HT-29 (cell line): Measurements from ENCODE around the gene TMBIM4. TPM values are rescaled to one million over a fixed set of nuclear protein-coding genes. Genes with fewer than 3 reads are reported as not detected.

Experiments
- DNase-seq: peaks from one replicate; pipeline ENCODE4 v3.0.0-alpha.2; 2015; ENCODE audit warnings: low spot score
- total RNA-seq: library from RNA; depleted of rRNA; stranded (reverse); fragments of >200 nt; shearing (Covaris generic); gene quantifications from 2 replicates; pipeline ENCODE4 v1.2.3, GENCODE V29; 2014; rRNA removed

Gene TMBIM4
- total RNA-seq, 1 experiment from 2014 or later = 30.7 TPM

DNA sequence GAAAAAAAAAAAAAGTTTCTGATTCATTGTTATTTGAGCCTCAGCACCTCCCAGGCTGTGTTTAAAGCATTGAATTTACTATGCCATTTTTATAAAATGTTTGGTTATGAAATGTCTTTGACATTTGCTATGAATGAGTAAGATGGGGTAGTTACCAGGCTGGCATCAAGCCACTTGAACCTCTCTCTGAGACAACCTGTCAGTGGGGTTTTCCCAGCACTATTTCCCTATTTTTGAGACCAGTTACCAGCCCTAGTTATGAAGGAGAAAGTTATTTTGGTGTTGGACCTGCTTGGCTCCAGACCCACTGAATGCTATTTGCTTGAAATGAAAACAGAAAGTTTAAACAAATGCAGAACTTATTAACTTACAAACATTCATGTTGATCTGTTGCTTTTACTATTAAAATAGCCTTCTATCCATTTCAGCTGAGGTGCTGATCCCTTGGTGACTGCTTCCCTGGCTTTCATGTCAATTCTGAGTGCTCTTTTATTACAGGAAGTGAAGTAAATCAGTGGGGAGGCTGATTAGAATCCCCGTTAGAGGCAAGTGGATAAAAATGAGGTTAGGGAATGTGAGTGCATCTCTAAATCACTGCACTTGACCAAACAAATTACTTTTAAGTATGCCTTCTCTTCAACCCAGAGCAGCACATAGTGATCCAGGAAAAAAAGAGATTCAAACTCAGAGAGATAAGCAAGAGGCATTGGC lies 77.1 kb downstream of the TMBIM4 start:
- DNase-seq = no peak

DNA sequence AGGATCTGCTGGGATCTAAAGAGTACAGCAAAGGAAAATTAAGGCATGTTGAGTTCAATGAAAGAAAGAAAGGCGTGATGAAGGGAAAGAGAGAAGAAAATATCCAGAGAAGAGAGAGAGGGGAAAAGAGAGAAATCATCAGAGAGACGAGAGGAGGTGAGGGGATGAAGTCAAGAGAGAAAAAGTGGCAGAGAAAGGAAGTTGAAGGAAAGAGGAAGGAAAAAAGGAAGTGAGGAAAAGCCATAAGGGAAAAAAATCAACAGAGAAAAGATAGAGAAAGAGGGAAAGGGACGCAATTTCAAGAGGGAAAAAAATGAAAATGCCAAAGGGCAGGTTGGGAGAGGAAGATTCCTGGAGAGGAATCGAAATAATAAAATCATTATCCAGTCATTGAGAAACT lies 79.6 kb downstream of the TMBIM4 start:
- no peak for DNase-seq

DNA sequence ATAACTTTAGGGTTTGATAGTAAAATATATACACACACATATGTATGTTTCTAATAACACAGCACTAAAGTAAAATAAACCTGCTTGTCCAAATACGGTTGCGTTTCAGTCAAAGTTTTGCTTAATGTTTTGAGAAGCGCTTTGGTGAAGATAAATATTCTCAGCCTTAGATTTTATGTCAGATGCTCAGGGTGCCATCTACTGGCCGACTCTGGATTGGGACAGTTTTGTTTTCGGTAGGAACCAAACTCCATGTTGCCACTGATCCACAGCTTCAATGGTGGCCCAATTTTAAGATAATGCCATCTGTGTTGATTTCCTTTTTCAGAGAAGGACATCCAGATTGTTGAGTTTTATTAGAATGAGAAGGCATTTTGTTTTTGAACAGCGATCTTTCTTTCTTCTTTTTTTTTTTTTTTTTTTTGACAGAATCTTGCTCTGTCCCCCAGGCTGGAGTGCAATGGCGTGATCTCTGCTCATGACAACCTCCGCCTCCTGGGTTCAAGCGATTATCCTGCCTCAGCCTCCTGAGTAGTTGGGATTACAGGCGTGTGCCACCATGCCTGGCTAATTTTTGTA lies 82.3 kb downstream of the TMBIM4 start:
- DNase-seq = peak; percentile 77

DNA sequence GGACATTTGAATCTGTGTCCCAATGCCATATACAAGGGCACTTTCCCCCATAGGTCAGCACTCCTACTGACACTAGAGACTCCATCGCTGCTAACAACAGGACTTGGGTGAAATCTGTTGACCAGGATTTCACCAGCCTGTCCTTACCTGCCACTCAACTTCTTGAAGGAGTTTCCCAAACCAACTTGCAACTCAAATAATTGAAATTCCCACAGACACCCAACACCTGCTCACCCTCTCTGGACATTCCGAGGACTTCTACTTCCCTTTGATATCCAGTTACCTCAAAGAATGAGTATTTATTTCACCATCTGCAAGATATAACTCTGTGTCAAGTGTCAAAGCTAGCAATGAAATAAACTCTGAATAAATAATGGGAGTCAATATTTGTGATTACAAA lies 83.8 kb downstream of the TMBIM4 start:
- no peak for DNase-seq

Other genes with a start within 250 kb of the TMBIM4 start
- gene LLPH, start 39.2 kb downstream of the TMBIM4 start, total RNA-seq = 5.5 and 8.5 TPM in 2 replicates
- gene IRAK3, start 19.2 kb upstream of the TMBIM4 start, total RNA-seq = not detected in 2 replicates
- gene HELB, start 132.5 kb upstream of the TMBIM4 start, total RNA-seq = 1.7 and 2.1 TPM in 2 replicates